Measurements from ENCODE around the gene CADM1.

GRCh38 chr11:115502636-115503082, 1.6 kb downstream of the CADM1 start:
- TF ChIP-seq CTCF (optimal IDR thresholded peaks at IDR 0.05 in 1 of 3, IDR thresholded peaks at IDR 0.05 in 1 of 3, conservative IDR thresholded peaks at IDR 0.05 in 1 of 3; ENCODE audit: extremely low read depth in 1 of 3, insufficient read depth in 2 of 3, low read length in 3 of 3) (no peak), EZH2 (IDR thresholded peaks at IDR 0.05; ENCODE audit: low read length) (no peak)

Data from keratinocyte (primary cell).